ENCODE results near the gene CCDC190.
"Not testable (repeated sequence)": the region's sequence is repeated elsewhere in the genome, so short reads cannot be mapped to it uniquely, and the experiment has no call there.

Gene CCDC190

GRCh38 chr1:162877412-162877811 is 16.4 kb upstream of the CCDC190 start:
- DNase-seq (ENCODE audit: low read depth in 2 of 2) = no peak

- no peak for DNase-seq (ENCODE audit: low read depth in 2 of 2)
These were observed 15.8 kb upstream of the CCDC190 start for GRCh38 chr1:162876751-162877150.

DNA sequence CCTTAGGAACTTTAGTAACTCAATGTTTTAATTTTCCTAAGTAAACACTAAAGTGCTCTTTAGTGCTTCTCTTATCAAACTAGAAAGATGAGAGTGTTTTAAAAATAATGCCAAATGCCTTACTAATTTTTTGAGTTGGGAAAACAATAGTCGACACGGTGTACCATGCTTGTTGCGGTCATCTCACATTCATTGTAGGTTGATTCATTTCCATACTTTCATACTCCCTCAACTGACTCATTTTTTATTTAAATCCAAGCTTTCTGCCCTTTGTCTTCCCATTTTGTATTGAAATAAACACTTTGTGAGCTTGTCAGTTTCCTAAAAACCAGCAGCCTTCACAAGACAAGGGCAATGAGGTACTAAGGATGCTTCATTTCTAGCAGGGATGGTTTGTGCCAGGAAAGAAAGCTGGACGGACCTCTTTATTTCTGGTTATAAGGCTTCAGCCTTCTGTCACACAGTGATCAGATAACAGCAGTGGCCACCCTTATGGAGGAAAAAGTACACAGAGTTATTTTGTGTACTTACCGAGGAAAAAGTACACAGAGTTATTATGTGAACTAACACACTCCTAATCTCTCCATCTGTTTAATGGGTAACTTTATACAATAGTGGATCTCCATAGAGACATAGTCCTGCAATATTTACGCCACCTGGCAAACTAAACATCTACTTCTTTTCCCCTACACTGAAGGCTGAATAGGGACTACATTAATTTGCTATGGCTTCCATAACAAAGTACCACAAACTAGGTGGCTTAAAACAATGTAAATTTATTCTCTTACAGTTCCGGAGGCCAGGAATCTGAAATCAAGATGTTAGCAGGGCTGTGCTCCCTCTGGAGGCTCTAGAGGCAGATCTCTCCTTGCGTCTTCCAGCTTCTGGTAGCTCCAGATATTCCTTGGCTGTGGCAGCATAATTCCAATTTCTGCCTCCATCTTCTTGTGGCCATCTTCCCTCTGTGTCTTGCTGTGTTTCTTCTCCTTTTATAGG is 13.0 kb upstream of the CCDC190 start:
- no peak for DNase-seq (ENCODE audit: low read depth in 2 of 2)

DNA sequence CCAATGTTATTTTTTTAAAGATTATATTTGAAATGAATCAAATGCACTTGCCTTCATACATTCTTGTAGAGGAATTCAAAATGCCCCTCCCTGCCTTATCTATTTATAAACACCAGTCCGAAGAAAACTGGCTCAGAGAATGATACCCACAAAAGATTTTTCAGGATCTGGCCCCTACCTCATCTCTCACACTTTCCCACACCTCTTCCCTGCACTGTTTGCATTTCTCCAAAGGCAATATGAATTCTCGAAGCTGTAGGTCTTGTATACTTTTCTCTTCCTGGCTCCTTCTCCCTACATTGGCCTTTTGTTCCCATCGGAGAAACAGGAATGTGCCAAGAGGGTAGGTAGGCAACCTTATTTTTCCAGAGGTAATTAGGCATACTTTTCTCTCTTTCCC is 12.0 kb upstream of the CCDC190 start:
- DNase-seq (ENCODE audit: low read depth in 2 of 2) = no peak

DNA sequence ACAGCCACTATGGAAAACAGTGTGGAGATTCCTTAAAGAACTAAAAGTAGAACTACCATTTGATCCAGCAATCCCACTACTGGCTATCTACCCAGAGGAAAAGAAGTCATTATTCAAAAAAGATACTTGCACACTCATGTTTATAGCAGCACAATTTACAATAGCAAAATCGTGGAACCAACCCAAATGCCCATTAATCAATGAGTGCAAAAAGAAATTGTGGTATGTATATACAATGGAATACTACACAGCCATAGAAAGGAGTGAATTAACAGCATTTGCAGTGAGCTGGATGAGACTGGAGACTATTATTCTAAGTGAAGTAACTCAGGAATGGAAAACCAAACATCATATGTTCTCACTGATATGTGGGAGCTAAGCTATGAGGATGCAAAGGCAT is 10.4 kb upstream of the CCDC190 start:
- not testable (repeated sequence) for DNase-seq (ENCODE audit: low read depth in 2 of 2)

GRCh38 chr1:162868972-162869371 is 8.0 kb upstream of the CCDC190 start:
- DNase-seq (ENCODE audit: low read depth in 2 of 2) = no peak

- no peak for DNase-seq (ENCODE audit: low read depth in 2 of 2)
These were observed 650 bp upstream of the CCDC190 start for GRCh38 chr1:162861625-162862024.

DNA sequence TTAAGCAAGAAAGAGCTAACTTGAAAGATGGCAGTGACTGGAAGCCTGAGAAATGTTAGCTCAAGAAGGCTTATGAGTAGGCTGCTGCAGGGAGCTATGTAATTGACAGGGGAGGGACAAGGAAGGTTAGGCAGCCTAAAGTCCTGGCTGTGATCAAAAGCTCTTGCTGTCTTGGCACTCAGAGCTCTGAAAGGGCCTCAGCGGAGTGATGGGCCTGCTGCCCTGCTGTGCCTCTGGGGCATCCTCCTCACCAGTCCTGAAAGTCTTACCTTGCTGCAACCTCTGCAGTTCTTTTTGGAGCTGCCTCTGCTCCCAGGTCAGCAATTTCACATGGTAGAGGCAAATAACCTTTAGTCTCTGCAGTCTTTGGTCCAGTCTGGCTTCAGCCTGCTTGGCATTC is 1.8 kb downstream of the CCDC190 start:
- no peak for DNase-seq (ENCODE audit: low read depth in 2 of 2)

DNA sequence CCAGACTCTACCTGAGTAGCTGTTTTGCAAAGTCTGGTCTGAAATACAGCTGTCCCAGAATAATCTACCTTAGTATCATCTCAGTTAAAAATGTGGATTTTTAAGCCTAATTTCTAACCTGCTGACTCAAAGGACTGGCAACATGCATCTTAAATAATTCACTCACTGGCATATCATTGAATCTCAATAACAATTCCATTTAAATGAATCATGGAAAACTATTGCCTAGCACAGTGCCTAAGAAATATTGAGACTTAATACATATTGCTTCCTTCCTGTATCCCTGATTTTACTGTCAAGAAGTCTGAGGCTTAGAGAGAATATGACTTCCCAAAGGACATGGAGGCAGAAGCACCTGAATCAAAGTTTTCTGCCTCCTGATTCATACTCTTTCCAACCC is 3.1 kb downstream of the CCDC190 start:
- DNase-seq (ENCODE audit: low read depth in 2 of 2) = no peak

- DNase-seq (ENCODE audit: low read depth in 2 of 2) = no peak
These were observed 4.7 kb downstream of the CCDC190 start for GRCh38 chr1:162856260-162856659.

DNA sequence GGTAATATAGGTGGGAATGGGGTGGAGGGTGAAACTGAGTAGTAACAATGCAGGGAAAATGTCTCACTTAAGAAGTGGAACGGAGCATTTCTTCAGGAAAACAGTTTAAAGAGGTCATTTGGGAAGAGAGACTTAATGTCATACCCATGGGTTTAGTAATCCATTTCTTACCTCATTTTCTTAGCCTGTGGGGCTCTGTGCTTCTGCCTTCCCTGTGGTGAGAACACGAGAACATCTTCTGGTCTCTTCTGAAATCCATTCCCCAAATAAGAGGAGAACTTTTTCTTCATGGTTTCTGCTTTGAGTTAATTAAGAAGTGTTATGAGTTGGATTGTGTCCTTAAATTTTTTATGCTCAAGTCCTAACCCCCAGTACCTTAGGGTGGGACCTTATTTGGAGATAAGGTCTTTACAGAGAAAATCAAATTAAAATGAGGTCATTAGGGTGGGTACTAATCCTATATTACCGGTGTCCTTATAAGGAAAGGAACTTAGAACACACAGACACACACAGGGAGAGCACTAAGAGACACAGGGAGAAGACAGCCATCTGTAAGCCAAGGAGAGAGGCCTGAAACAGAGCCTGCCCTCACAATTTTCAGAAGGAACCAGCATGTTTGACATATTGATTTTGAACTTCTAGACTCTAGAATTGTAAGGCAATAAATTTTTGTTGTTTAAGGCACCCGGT is 5.4 kb downstream of the CCDC190 start:
- DNase-seq (ENCODE audit: low read depth in 2 of 2) = no peak

- DNase-seq (ENCODE audit: low read depth in 2 of 2) = peak; percentile 14 to 17
These were observed 6.6 kb downstream of the CCDC190 start for GRCh38 chr1:162854245-162854882.

DNA sequence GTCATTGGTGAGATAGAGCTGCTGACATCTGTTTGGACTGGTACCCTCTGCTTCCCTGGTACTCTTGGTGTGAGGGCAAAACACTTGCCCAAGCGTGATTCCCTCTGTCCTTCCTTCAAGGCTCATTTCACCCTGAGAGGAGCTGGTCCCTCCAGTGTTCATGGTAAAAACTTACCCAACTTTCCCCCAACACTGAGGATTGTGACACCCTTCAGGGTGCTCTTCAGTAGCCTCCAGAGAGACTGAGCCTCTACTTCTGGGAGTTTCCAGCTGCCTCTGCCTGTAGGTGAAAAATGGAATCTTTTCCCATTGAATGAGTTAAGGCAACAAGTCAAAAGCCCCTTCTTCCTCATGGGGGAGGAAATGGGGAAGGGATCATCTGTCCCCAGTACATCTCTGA is 9.6 kb downstream of the CCDC190 start:
- no peak for DNase-seq (ENCODE audit: low read depth in 2 of 2)

GRCh38 chr1:162849711-162850110 is 11.3 kb downstream of the CCDC190 start:
- DNase-seq (ENCODE audit: low read depth in 2 of 2) = no peak

GRCh38 chr1:162847839-162848453 is 13.0 kb downstream of the CCDC190 start:
- DNase-seq (ENCODE audit: low read depth in 2 of 2) = peak; percentile 72 to 75

DNA sequence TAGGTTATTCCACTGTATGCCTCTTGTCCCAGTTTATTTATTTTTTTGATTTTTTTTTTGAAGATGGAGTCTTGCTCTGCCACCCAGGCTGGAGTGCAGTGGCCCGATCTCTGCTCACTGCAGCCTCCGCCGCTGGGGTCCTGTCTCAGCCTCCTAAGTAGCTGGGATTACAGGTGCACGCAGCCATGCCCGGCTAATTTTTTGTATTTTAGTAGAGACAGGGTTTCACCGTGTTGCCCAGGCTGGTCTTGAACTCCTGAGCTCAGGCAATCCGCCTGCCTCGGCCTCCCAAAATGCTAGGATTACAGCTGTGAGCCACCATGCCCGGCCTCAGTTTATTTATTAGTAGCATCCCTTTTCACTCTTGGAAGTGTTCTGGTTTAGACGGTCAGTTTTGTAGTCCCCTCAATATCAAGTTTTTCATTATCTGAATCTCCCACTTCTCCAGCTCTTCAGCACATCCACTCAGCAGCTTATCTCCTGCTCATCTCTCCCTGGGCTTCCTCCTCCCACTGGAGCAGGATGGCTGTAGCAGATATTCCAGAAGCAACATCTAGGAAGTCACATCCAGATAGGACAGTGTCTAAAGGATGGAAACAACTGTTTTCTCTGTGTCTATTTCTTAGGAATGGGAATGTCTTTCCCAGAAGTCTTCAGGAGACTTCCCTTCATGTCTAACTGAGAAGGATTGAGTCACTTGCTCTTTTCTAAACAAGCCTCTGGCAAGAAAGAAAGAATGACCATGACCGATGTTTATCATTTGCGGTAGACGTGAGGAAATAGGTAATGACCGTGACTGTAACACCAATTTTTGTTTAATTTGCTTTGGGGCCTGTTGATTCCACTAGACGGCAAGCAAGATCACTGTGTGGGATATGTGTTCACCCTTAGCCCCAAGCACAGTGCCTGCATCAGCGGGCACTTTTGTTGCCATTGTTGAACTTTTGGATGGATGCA is 14.4 kb downstream of the CCDC190 start:
- DNase-seq (ENCODE audit: low read depth in 2 of 2) = no peak

DNA sequence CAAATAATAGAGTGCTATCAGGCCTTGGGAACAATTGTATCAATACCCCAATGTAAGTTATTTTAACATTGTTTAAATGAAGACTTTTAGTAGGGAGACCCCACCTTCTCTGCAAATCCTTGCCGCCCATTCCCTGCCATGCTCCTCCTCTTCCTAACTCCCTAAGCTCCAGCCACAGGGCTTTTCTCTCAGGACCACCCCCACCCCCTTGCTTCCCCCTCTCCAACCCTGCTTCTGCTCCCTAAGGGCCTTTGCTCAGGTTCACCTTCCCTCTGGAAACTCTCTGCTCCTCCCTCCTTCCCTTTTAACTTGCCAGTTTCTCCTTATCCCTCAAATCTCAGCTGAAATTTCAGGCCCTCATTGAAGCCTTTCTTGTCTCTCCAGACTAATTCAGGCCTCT is 16.8 kb downstream of the CCDC190 start:
- no peak for DNase-seq (ENCODE audit: low read depth in 2 of 2)

DNA sequence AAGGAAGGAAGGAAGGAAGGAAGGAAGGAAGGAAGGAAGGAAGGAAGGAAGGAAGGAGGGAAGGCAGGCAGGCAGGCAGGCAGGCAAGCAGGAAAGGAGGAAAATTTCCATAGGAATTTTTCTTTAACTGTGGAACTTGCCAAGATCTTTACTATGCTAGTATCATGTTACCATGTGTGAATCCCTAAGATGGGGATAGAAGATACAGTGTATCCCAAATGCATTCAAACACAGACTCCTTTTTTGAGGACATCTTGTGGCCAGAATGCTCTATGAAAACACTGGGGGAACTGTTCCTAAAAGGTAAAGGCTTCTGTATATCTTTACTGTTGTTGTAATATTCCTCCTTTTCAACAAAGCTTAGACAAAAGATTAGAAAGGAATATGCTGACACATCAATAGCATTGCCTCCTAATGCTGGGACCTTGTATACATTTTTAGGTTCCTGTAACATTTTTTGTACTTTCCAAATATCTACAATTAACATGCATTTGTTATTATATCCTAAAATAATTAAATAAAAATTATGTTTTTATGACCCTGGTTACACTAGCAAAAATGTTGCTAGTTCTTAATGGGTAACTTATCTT is 20.6 kb downstream of the CCDC190 start:
- DNase-seq (ENCODE audit: low read depth in 2 of 2) = no peak

DNA sequence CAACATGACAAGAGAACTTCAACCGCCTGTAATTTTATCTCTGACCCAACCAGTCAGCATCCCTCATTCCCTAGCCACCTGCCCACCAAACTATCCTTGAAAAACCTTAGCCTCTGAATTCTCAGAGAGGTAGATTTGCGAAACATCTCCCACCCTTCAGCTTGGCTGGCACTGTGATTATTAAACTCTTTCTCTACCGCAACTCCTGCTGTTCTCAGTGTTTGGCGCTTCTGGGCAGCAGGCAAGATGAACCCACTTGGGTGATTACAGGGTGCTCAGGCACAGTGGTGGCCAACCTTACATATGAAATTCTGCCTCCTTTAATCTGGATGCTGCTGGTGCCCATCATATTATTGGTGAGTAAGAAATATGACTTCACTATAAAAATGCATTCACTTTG is 22.1 kb downstream of the CCDC190 start:
- DNase-seq (ENCODE audit: low read depth in 2 of 2) = no peak

DNA sequence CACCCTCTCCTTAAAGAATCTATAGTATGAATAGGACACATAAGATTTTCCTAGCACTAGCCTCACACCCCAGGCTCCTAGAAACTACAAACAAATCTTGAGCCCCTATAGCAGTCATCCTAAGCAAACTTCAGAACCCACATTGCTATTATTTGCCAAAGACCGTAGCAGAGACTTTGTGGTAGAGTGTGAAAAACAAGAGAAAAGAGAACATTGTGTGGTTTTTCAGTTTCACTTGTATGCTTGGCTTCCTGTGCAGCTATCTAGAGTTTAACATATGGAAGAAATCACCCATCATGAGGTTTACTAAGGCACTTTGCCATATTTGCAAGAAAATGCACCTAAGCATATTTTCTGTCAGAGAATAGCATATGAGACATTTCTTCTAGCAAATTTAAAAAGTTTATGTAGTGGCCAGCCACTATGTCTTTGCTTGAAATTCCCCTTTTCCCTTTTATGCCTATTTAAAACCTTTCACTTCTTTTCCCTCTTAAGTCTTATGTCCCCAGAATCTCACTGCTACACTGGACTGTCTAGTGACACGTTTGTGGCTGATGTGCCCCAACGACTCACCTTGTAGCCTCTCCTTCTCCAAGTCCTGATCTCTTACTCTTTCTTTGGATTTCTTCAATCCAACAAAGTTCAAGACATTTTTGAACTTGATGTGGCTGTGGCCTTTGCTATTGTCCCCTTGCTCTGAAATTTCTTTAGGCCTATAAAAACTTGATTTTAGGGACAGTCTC is 25.6 kb downstream of the CCDC190 start:
- DNase-seq (ENCODE audit: low read depth in 2 of 2) = no peak

Data from stimulated activated CD8-positive, alpha-beta memory T cell treated with anti-CD3 and anti-CD28 coated beads, Interleukin-2, amount 100 ng/mL, for 48 hours (primary cell).